ENCODE results near the gene CASZ1. TPM values are rescaled to one million over a fixed set of nuclear protein-coding genes. Genes with fewer than 3 reads are reported as not detected.

CASZ1 gene
- total RNA-seq, 1 experiment from 2014 or later: 15.2 TPM

GRCh38 chr1:10707208-10707607, 89.2 kb downstream of the CASZ1 start:
- POLR2A ChIA-PET (ENCODE audit: unreplicated experiment): no interaction called here
- H3K4me1 ChIP-seq (replicated peaks; ENCODE audit: insufficient read depth): no peaks in the 10 kb centered on the region
- no peak overlapping the region for H3K4me3 ChIP-seq
- TF ChIP-seq EZH2 (IDR thresholded peaks at IDR 0.05; ENCODE audit: low read depth) (no peak), CTCF (conservative IDR thresholded peaks at IDR 0.05) (no peak)
- H3K79me2 ChIP-seq (ENCODE audit: low read depth): no peaks in the 10 kb centered on the region
- no peaks in the 10 kb centered on the region for H3K9me3 ChIP-seq (ENCODE audit: insufficient read depth, low read depth)
- H3K4me2 ChIP-seq: no peak overlapping the region
- intact Hi-C loops (cut with micrococcal nuclease; ENCODE audit: unreplicated experiment): no loop called here
- H3K27ac ChIP-seq: no peak overlapping the region
- H4K20me1 ChIP-seq (ENCODE audit: insufficient read depth): no peaks in the 10 kb centered on the region
- no peaks in the 10 kb centered on the region for H3K9me2 ChIP-seq (ENCODE audit: insufficient read depth)
- no peaks in the 10 kb centered on the region for H3F3A ChIP-seq (ENCODE audit: insufficient read depth, low read depth)
- no peaks in the 10 kb centered on the region for H3K36me3 ChIP-seq (ENCODE audit: low read depth)
- CTCF ChIA-PET: no interaction called here
- no peak for DNase-seq
- H3K27me3 ChIP-seq (ENCODE audit: insufficient read depth, low read depth): no peaks in the 10 kb centered on the region
- no peak overlapping the region for H2AFZ ChIP-seq
- no TSS peak for BruUV-seq (replicated peaks)

- Histone ChIP-seq H3K27me3 (ENCODE audit: insufficient read depth, low read depth) (no peaks in the 10 kb centered on the region), H3K27ac (no peak overlapping the region), H3K9me2 (ENCODE audit: insufficient read depth) (no peaks in the 10 kb centered on the region), H2AFZ (no peak overlapping the region), H3K79me2 (ENCODE audit: low read depth) (no peaks in the 10 kb centered on the region), H3K9me3 (ENCODE audit: insufficient read depth, low read depth) (no peaks in the 10 kb centered on the region), H3F3A (ENCODE audit: insufficient read depth, low read depth) (no peaks in the 10 kb centered on the region), H3K4me1 (replicated peaks; ENCODE audit: insufficient read depth) (no peaks in the 10 kb centered on the region), H3K4me2 (no peak overlapping the region), H3K4me3 (no peak overlapping the region), H4K20me1 (ENCODE audit: insufficient read depth) (no peaks in the 10 kb centered on the region), H3K36me3 (ENCODE audit: low read depth) (no peaks in the 10 kb centered on the region)
- no peak for TF ChIP-seq CTCF (conservative IDR thresholded peaks at IDR 0.05)
- no peak for TF ChIP-seq EZH2 (IDR thresholded peaks at IDR 0.05; ENCODE audit: low read depth)
- DNase-seq: no peak
- intact Hi-C loops (cut with micrococcal nuclease; ENCODE audit: unreplicated experiment): no loop called here
- no TSS peak for BruUV-seq (replicated peaks)
- POLR2A ChIA-PET (ENCODE audit: unreplicated experiment): no interaction called here
- CTCF ChIA-PET: no interaction called here
These were observed 90.0 kb downstream of the CASZ1 start for GRCh38 chr1:10706376-10706913.

GRCh38 chr1:10705953-10706352, 90.5 kb downstream of the CASZ1 start:
- H3K9me2 ChIP-seq (ENCODE audit: insufficient read depth): no peaks in the 10 kb centered on the region
- no peaks in the 10 kb centered on the region for H3F3A ChIP-seq (ENCODE audit: insufficient read depth, low read depth)
- intact Hi-C loops (cut with micrococcal nuclease; ENCODE audit: unreplicated experiment): no loop called here
- TF ChIP-seq CTCF (conservative IDR thresholded peaks at IDR 0.05): no peak
- TF ChIP-seq EZH2 (IDR thresholded peaks at IDR 0.05; ENCODE audit: low read depth): no peak
- ChIA-PET CTCF (no interaction called here), POLR2A (ENCODE audit: unreplicated experiment) (no interaction called here)
- no peaks in the 10 kb centered on the region for H3K27me3 ChIP-seq (ENCODE audit: insufficient read depth, low read depth)
- no peak overlapping the region for H3K27ac ChIP-seq
- no peak overlapping the region for H2AFZ ChIP-seq
- H4K20me1 ChIP-seq (ENCODE audit: insufficient read depth): no peaks in the 10 kb centered on the region
- H3K79me2 ChIP-seq (ENCODE audit: low read depth): no peaks in the 10 kb centered on the region
- H3K4me1 ChIP-seq (replicated peaks; ENCODE audit: insufficient read depth): no peaks in the 10 kb centered on the region
- H3K36me3 ChIP-seq (ENCODE audit: low read depth): no peaks in the 10 kb centered on the region
- no peak for DNase-seq
- H3K4me2 ChIP-seq: no peak overlapping the region
- H3K4me3 ChIP-seq: no peak overlapping the region
- BruUV-seq (replicated peaks): no TSS peak
- no peaks in the 10 kb centered on the region for H3K9me3 ChIP-seq (ENCODE audit: insufficient read depth, low read depth)

Measured in PC-9 (cell line).